Measurements from ENCODE around the gene B3GALT2.
"Not testable (repeated sequence)": the region's sequence is repeated elsewhere in the genome, so short reads cannot be mapped to it uniquely, and the experiment has no call there.

The B3GALT2 gene

GRCh38 chr1:193199940-193200339 is 13.5 kb upstream of the B3GALT2 start:
- ChIA-PET POLR2A (ENCODE audit: low non-redundant PET) (no interaction called here), CTCF (no interaction called here)
- H3K27ac ChIP-seq: no peak overlapping the region
- DNase-seq (ENCODE audit: low spot score): no peak
- no peak for TF ChIP-seq CTCF (conservative IDR thresholded peaks at IDR 0.05; ENCODE audit: low read depth)

GRCh38 chr1:193192586-193192985 is 6.2 kb upstream of the B3GALT2 start:
- H3K27ac ChIP-seq: no peak overlapping the region
- POLR2A ChIA-PET (ENCODE audit: low non-redundant PET): no interaction called here
- TF ChIP-seq CTCF (conservative IDR thresholded peaks at IDR 0.05; ENCODE audit: low read depth): no peak
- CTCF ChIA-PET: no interaction called here
- DNase-seq (ENCODE audit: low spot score): no peak

GRCh38 chr1:193190096-193190744 is 3.8 kb upstream of the B3GALT2 start:
- POLR2A ChIA-PET (ENCODE audit: low non-redundant PET): no interaction called here
- no peak for DNase-seq (ENCODE audit: low spot score)
- peak; percentile 17; the same call in 1 of the 2 replicates for TF ChIP-seq CTCF (conservative IDR thresholded peaks at IDR 0.05; ENCODE audit: low read depth)
- H3K27ac ChIP-seq: no peak overlapping the region
- CTCF ChIA-PET: interaction anchor here (0.5 to 1.2 kb wide), 3 partner anchors 33 to 1330 kb away, joined by 4 to 5 read pairs (median 4); no protein-coding TSS in a partner anchor

GRCh38 chr1:193189442-193190095 is 3.2 kb upstream of the B3GALT2 start:
- ChIA-PET CTCF (interaction anchor here (0.5 to 0.7 kb wide), 4 partner anchors 41 to 1331 kb away, joined by 3 to 5 read pairs (median 4); no protein-coding TSS in a partner anchor), POLR2A (ENCODE audit: low non-redundant PET) (no interaction called here)
- no peak overlapping the region for H3K27ac ChIP-seq
- DNase-seq (ENCODE audit: low spot score): no peak
- no peak for TF ChIP-seq CTCF (conservative IDR thresholded peaks at IDR 0.05; ENCODE audit: low read depth)

GRCh38 chr1:193188915-193189314 is 2.5 kb upstream of the B3GALT2 start:
- CTCF ChIA-PET: interaction anchor here (0.6 kb wide), 3 partner anchors 146 to 1298 kb away, joined by 3 read pairs; no protein-coding TSS in a partner anchor
- H3K27ac ChIP-seq; POLR2A ChIA-PET (ENCODE audit: low non-redundant PET); DNase-seq (ENCODE audit: low spot score): not testable (repeated sequence)

GRCh38 chr1:193187114-193187513 is 701 bp upstream of the B3GALT2 start:
- no peak for DNase-seq (ENCODE audit: low spot score)
- ChIA-PET POLR2A (ENCODE audit: low non-redundant PET) (no interaction called here), CTCF (no interaction called here)
- TF ChIP-seq CTCF (conservative IDR thresholded peaks at IDR 0.05; ENCODE audit: low read depth): no peak
- H3K27ac ChIP-seq: no peak overlapping the region

GRCh38 chr1:193185211-193185610 is 1.2 kb downstream of the B3GALT2 start:
- H3K27ac ChIP-seq: no peak overlapping the region
- no peak for DNase-seq (ENCODE audit: low spot score)
- TF ChIP-seq CTCF (conservative IDR thresholded peaks at IDR 0.05; ENCODE audit: low read depth): no peak
- ChIA-PET POLR2A (ENCODE audit: low non-redundant PET) (no interaction called here), CTCF (interaction anchor here (0.7 kb wide), 1 partner anchor 225 kb away, joined by 3 read pairs; no protein-coding TSS in a partner anchor)
